Measurements from ENCODE around the gene ENDOV. TPM values are rescaled to one million over a fixed set of nuclear protein-coding genes. Genes with fewer than 3 reads are reported as not detected.

Gene ENDOV
- total and polyA plus RNA-seq, 2 experiments from 2014 or later, result 21.2 to 33.8 TPM

GRCh38 chr17:80423536-80424225 lies 8.7 kb downstream of the ENDOV start:
- no peaks in the 10 kb centered on the region for H3K79me2 ChIP-seq
- H3K36me3 ChIP-seq (replicated peaks; ENCODE audit: insufficient read depth, low read depth), result no peaks in the 10 kb centered on the region
- no peaks in the 10 kb centered on the region for H3K9me2 ChIP-seq (replicated peaks; ENCODE audit: insufficient read depth)
- H3K4me3 ChIP-seq, result no peak overlapping the region
- 85% methylated on average over 12 of the region's 13 CpGs for WGBS (ENCODE audit: low lambda C conversion rate, missing lambda C conversion rate)
- DNase-seq (ENCODE audit: low spot score), result no peak
- H3K27ac ChIP-seq, result no peak overlapping the region
- H4K20me1 ChIP-seq (ENCODE audit: insufficient read depth, poor library complexity, severe bottlenecking), result no peaks in the 10 kb centered on the region
- no peaks in the 10 kb centered on the region for H3K27me3 ChIP-seq
- H3K9me3 ChIP-seq (ENCODE audit: low read depth), result no peaks in the 10 kb centered on the region
- TF ChIP-seq EZH2phosphoT487 (IDR thresholded peaks at IDR 0.05; ENCODE audit: low read depth, severe bottlenecking, unreplicated experiment), result no peak
- no peak for TF ChIP-seq EZH2 (IDR thresholded peaks at IDR 0.05; ENCODE audit: borderline replicate concordance)
- TF ChIP-seq CTCF (IDR thresholded peaks at IDR 0.05; ENCODE audit: poor library complexity), result no peak
- H3K4me1 ChIP-seq (ENCODE audit: insufficient read depth), result no peaks in the 10 kb centered on the region
- no peak overlapping the region for H3K4me2 ChIP-seq
- H2AFZ ChIP-seq, result no peak overlapping the region

DNA sequence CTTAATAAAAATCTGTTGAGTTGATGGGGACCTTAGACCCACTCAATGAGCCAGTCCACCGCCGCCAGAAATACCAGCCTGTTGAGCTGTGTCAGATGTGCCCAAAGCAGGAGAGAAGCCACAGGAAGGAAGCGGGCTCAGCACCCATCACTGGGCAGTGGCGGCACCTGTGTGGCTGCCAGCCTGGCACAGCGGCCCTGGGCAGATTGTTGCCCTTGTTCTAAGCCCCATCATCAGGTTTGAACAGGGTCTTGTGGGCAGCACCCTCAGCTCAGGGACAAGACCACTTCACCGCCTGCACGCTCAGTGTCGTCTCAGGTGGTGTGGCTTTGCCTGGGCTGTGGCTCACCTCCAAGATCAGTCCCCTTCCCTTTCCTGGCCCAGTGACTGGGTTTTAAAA lies 9.3 kb downstream of the ENDOV start:
- no peaks in the 10 kb centered on the region for H3K79me2 ChIP-seq
- 96% methylated on average over 8 of the region's 8 CpGs for WGBS (ENCODE audit: low lambda C conversion rate, missing lambda C conversion rate)
- no peak overlapping the region for H3K27ac ChIP-seq
- H3K4me2 ChIP-seq, result no peak overlapping the region
- H3K9me3 ChIP-seq (ENCODE audit: low read depth), result no peaks in the 10 kb centered on the region
- no peaks in the 10 kb centered on the region for H3K4me1 ChIP-seq (ENCODE audit: insufficient read depth)
- H2AFZ ChIP-seq, result no peak overlapping the region
- DNase-seq (ENCODE audit: low spot score), result no peak
- H3K4me3 ChIP-seq, result no peak overlapping the region
- H3K27me3 ChIP-seq, result no peaks in the 10 kb centered on the region
- H3K36me3 ChIP-seq (replicated peaks; ENCODE audit: insufficient read depth, low read depth), result no peaks in the 10 kb centered on the region
- no peaks in the 10 kb centered on the region for H3K9me2 ChIP-seq (replicated peaks; ENCODE audit: insufficient read depth)
- H4K20me1 ChIP-seq (ENCODE audit: insufficient read depth, poor library complexity, severe bottlenecking), result no peaks in the 10 kb centered on the region
- no peak for TF ChIP-seq EZH2 (IDR thresholded peaks at IDR 0.05; ENCODE audit: borderline replicate concordance)
- TF ChIP-seq CTCF (IDR thresholded peaks at IDR 0.05; ENCODE audit: poor library complexity), result no peak
- no peak for TF ChIP-seq EZH2phosphoT487 (IDR thresholded peaks at IDR 0.05; ENCODE audit: low read depth, severe bottlenecking, unreplicated experiment)

GRCh38 chr17:80424878-80425765 lies 10.2 kb downstream of the ENDOV start:
- DNase-seq (ENCODE audit: low spot score), result no peak
- no peak overlapping the region for H3K4me2 ChIP-seq
- no peaks in the 10 kb centered on the region for H4K20me1 ChIP-seq (ENCODE audit: insufficient read depth, poor library complexity, severe bottlenecking)
- no peaks in the 10 kb centered on the region for H3K9me2 ChIP-seq (replicated peaks; ENCODE audit: insufficient read depth)
- H2AFZ ChIP-seq, result no peak overlapping the region
- no peaks in the 10 kb centered on the region for H3K4me1 ChIP-seq (ENCODE audit: insufficient read depth)
- 85% methylated on average over 27 of the region's 27 CpGs for WGBS (ENCODE audit: low lambda C conversion rate, missing lambda C conversion rate)
- no peak overlapping the region for H3K27ac ChIP-seq
- no peak overlapping the region for H3K4me3 ChIP-seq
- no peaks in the 10 kb centered on the region for H3K36me3 ChIP-seq (replicated peaks; ENCODE audit: insufficient read depth, low read depth)
- no peaks in the 10 kb centered on the region for H3K79me2 ChIP-seq
- TF ChIP-seq EZH2phosphoT487 (IDR thresholded peaks at IDR 0.05; ENCODE audit: low read depth, severe bottlenecking, unreplicated experiment), result no peak
- TF ChIP-seq CTCF (IDR thresholded peaks at IDR 0.05; ENCODE audit: poor library complexity), result no peak
- TF ChIP-seq EZH2 (IDR thresholded peaks at IDR 0.05; ENCODE audit: borderline replicate concordance), result no peak
- H3K27me3 ChIP-seq, result no peaks in the 10 kb centered on the region
- no peaks in the 10 kb centered on the region for H3K9me3 ChIP-seq (ENCODE audit: low read depth)

Data from hepatocyte (in vitro differentiated cells).